ENCODE measurements around the gene PDZD2. TPM values are rescaled to one million over a fixed set of nuclear protein-coding genes. Genes with fewer than 3 reads are reported as not detected.

PDZD2 gene
- total RNA-seq, 4 donors from 2014 or later = 107 to 195 (median 123) TPM

DNA sequence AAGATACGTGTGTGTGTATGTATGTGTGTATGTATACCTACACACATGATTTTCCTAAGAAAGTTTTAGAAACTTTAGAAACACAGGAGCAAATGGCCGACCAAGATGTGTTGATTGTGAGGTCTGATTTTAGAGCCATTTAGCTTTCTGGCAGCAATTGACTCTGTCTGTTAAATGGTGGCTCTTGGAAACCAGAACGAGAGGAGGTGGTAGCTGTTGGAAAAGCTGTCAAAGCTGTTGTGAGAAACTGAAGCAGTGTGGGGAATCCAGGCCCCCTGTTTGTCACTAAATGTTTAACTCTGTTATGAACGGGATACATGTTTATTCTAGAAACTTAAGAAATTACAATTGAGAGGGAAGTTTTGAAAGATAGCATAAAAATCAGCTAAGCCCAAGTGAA is 443.8 kb downstream of the PDZD2 start:
- no peaks in the 10 kb centered on the region for H3K27me3 ChIP-seq
- H3K4me1 ChIP-seq = no peaks in the 10 kb centered on the region
- no peak for DNase-seq (ENCODE audit: low spot score in 2 of 2)
- no peak overlapping the region for H3K4me3 ChIP-seq
- H3K36me3 ChIP-seq = peaks cover 14% of the 10 kb centered on the region
- no peaks in the 10 kb centered on the region for H3K9me3 ChIP-seq
- 87% methylated on average over 4 of the region's 4 CpGs for WGBS
- H3K27ac ChIP-seq = no peak overlapping the region
- TF ChIP-seq POLR2AphosphoS5 (IDR thresholded peaks at IDR 0.05) (no peak), CTCF (IDR thresholded peaks at IDR 0.05) (no peak)

GRCh38 chr5:32083981-32084430 is 445.1 kb downstream of the PDZD2 start:
- WGBS = 78% methylated on average over 10 of the region's 10 CpGs
- no peak for DNase-seq (ENCODE audit: low spot score in 2 of 2)
- no peak overlapping the region for H3K27ac ChIP-seq

DNA sequence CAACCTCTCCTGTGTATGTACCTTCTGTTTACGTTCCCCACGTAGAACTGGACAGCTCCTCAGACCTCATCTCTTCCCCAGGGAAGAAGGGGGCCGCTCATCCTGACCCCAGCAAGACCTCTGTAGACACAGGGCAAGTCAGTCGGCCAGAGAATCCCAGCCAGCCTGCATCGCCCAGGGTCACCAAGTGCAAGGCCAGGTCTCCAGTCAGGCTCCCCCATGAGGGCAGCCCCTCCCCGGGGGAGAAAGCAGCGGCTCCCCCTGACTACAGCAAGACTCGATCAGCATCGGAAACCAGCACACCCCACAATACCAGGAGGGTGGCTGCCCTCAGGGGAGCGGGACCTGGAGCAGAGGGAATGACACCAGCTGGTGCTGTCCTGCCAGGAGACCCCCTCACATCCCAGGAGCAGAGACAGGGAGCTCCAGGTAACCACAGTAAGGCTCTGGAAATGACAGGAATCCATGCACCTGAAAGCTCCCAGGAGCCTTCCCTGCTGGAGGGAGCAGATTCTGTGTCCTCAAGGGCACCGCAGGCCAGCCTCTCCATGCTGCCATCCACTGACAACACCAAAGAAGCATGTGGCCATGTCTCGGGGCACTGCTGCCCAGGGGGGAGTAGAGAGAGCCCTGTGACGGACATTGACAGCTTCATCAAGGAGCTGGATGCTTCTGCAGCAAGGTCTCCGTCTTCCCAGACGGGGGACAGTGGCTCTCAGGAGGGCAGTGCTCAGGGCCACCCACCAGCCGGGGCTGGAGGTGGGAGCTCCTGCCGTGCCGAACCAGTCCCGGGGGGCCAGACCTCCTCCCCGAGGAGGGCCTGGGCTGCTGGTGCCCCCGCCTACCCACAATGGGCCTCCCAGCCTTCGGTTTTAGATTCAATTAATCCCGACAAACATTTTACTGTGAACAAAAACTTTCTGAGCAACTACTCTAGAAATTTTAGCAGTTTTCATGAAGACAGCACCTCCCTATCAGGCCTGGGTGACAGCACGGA is 448.5 kb downstream of the PDZD2 start:
- H3K9me3 ChIP-seq = no peaks in the 10 kb centered on the region
- H3K4me1 ChIP-seq = no peaks in the 10 kb centered on the region
- H3K4me3 ChIP-seq = no peak overlapping the region
- H3K27ac ChIP-seq = no peak overlapping the region
- H3K27me3 ChIP-seq = no peaks in the 10 kb centered on the region
- TF ChIP-seq POLR2A (IDR thresholded peaks at IDR 0.05) = no peak
- peaks cover 45% of the 10 kb centered on the region for H3K36me3 ChIP-seq
- WGBS = 95% methylated on average over 15 of the region's 24 CpGs
- peak in 1 of 2 donors; percentile 59 for DNase-seq (ENCODE audit: low spot score in 2 of 2)

More at GRCh38 chr5:32083981-32084430, 445.1 kb downstream of the PDZD2 start:
- no peaks in the 10 kb centered on the region for H3K27me3 ChIP-seq
- peaks cover 28% of the 10 kb centered on the region for H3K36me3 ChIP-seq
- no peaks in the 10 kb centered on the region for H3K4me1 ChIP-seq
- TF ChIP-seq EP300 (IDR thresholded peaks at IDR 0.05) (no peak), POLR2AphosphoS5 (IDR thresholded peaks at IDR 0.05) (no peak), CTCF (IDR thresholded peaks at IDR 0.05) (no peak), POLR2A (IDR thresholded peaks at IDR 0.05) (no peak)
- H3K4me3 ChIP-seq = no peak overlapping the region
- H3K9me3 ChIP-seq = no peaks in the 10 kb centered on the region

GRCh38 chr5:32088214-32088613 is 449.3 kb downstream of the PDZD2 start:
- Histone ChIP-seq H3K36me3 (peaks cover 48% of the 10 kb centered on the region), H3K9me3 (no peaks in the 10 kb centered on the region), H3K27me3 (no peaks in the 10 kb centered on the region), H3K27ac (no peak overlapping the region), H3K4me3 (no peak overlapping the region), H3K4me1 (peaks cover 3% of the 10 kb centered on the region)
- 87% methylated on average over 12 of the region's 12 CpGs for WGBS
- TF ChIP-seq EP300 (IDR thresholded peaks at IDR 0.05) (no peak), POLR2A (IDR thresholded peaks at IDR 0.05) (no peak), CTCF (IDR thresholded peaks at IDR 0.05) (no peak), POLR2AphosphoS5 (IDR thresholded peaks at IDR 0.05) (no peak)
- DNase-seq (ENCODE audit: low spot score in 2 of 2) = no peak

GRCh38 chr5:32089146-32090000 is 450.4 kb downstream of the PDZD2 start:
- no peaks in the 10 kb centered on the region for H3K9me3 ChIP-seq
- peaks cover 55% of the 10 kb centered on the region for H3K36me3 ChIP-seq
- no peak overlapping the region for H3K4me3 ChIP-seq
- H3K4me1 ChIP-seq = peaks cover 3% of the 10 kb centered on the region
- no peaks in the 10 kb centered on the region for H3K27me3 ChIP-seq
- DNase-seq (ENCODE audit: low spot score in 2 of 2) = peak in 1 of 2 donors; percentile 65
- TF ChIP-seq CTCF (IDR thresholded peaks at IDR 0.05) (no peak), POLR2A (IDR thresholded peaks at IDR 0.05) (no peak), EP300 (IDR thresholded peaks at IDR 0.05) (no peak), POLR2AphosphoS5 (IDR thresholded peaks at IDR 0.05) (no peak)
- H3K27ac ChIP-seq = no peak overlapping the region
- WGBS = 89% methylated on average over 25 of the region's 30 CpGs

All from suprapubic skin (tissue), 4 donors.